HG02763 (cell line): ENCODE data around the gene MYO1F.
"Not testable (repeated sequence)": the region's sequence is repeated elsewhere in the genome, so short reads cannot be mapped to it uniquely, and the experiment has no call there.

Experiments used
- ATAC-seq: cut with Tn5 transposase; IDR thresholded peaks from one replicate; pipeline ENCODE4 v1.9.1; 2021; ENCODE audit warnings: mild to moderate bottlenecking, moderate library complexity; ENCODE audit not compliant: unreplicated experiment

The MYO1F gene

DNA sequence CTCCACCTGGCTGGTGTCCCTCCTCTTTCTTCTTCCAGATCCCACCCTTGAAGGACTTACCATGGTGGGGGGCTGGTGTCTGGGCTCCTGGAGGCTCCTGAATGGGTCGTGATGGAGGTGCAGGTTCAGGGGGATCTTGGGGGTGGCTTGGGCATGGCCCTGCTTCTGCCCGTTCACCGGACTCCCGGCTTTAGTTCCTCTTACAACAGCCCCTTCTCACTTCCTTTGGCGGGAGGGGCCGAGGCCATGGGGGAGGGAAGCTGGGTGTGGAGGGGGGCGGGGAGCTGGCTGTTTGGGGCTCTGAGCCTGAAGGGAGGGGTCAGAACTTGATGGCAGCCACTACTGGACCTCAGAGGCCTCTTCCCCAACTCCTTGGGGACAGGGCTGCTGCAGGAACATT is at the start of gene MYO1F:
Gene MYO1F, minus strand, starts transcription at position 196 of the 400 bp plus-strand sequence. Its CDS starts 133 bp downstream, at position 63.
- ATAC-seq = no peak

DNA sequence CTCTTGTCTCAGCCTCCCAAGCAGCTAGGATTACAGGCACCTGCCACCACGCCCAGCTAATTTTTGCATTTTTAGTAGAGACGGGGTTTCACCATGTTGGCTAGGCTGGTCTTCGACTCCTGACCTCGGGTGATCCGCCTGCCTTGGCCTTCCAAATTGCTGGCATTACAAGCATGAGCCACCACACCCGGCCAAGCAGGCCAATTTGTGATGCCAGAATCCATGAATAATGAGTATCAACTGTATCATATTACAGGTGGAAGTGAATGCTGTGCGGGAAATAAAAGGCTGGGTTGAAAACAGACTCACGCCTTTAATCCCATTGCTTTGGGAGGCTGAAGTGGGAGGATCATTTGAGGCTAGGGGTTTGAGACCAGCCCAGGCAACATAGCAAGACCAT is 49.6 kb upstream of the MYO1F start:
- ATAC-seq = no peak

DNA sequence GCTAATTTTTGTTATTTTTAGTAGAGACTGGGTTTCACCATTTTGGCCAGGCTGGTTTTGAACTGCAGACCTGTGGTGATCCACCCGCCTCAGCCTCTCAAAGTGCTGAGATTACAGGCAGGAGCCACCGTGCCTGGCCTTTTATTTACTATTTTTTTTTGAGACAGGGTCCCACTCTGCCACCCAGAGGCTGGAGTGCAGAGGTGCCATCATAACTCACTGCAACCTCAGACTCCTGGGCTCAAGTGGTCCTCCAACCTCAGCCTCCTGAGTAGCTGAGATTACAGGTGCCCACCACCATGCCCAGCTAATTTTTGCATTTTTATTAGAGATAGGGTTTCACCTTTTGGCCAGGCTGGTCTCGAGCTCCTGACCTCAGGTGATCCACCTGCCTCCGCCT is 45.6 kb upstream of the MYO1F start:
- not testable (repeated sequence) for ATAC-seq

DNA sequence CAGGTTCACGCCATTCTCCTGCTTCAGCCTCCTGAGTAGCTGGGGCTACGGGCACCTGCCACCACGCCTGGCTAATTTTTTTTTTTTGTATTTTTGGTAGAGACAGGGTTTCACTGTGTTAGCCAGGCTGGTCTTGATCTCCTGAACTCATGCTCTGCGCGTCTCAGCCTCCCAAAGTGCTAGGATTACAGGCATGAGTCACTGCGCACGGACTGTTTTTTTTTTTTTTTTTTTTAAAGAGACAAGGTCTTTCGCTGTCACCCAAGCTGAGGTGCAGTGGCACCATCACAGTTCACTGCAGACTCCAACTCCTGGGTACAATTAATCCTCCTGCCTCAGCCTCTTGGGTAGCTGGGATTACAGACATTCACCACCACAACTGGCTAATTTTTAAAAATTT is 41.5 kb upstream of the MYO1F start:
- no peak for ATAC-seq

DNA sequence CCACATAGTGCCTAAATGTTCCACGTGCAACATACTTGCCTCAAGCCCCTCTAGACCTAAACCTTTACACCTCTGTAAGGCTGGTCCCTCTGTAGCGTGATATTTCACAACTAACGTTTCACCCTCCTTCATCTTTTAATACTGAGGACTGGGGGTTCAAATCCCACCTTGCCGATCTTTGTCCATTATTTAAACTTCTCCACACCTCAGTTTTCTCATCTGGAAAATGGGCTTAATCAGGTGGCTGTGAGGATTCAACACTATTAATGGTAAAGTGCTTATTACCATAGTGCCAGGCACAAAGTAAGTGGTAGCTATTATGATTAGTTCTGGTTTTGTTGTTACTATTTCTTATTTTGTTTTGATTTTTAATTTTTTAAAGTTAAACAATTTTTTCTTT is 40.7 kb upstream of the MYO1F start:
- ATAC-seq = no peak

DNA sequence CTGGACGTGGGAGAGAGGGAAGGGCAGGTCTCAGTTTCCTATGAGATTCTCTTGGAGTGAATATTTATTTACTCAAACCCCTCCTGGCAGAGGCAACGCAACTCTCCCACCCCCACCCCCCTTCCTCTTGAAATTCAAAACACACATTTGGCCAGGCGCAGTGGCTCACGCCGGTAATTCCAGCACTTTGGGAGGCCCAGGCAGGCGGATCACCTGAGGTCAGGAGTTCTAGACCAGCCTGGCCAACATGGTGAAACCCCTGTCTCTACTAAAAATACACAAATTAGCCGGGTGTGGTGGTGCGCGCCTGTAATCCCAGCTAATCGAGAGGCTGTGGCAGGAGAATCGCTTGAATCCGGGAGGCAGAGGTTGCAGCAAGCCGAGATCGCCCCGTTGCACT is 40.1 kb upstream of the MYO1F start:
- not testable (repeated sequence) for ATAC-seq

DNA sequence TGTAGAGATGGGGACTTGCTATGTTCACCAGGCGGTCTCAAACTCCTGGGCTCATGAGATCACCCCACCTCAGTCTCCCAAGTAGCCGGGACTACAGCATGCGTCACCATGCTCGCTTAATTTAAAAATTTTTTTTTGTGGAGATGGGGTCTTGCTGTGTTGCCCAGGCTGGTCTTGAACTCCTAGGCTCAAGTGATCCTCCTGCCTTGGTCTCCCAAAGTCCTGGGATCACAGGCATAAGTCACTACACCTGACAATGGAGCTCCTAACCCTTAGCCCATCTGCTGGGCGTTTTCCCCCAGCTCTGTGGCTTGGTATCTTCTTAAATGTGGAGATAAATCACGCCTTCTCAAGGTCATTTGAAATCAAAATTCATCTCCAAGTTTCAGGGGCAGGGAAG is 39.6 kb upstream of the MYO1F start:
- ATAC-seq = no peak

DNA sequence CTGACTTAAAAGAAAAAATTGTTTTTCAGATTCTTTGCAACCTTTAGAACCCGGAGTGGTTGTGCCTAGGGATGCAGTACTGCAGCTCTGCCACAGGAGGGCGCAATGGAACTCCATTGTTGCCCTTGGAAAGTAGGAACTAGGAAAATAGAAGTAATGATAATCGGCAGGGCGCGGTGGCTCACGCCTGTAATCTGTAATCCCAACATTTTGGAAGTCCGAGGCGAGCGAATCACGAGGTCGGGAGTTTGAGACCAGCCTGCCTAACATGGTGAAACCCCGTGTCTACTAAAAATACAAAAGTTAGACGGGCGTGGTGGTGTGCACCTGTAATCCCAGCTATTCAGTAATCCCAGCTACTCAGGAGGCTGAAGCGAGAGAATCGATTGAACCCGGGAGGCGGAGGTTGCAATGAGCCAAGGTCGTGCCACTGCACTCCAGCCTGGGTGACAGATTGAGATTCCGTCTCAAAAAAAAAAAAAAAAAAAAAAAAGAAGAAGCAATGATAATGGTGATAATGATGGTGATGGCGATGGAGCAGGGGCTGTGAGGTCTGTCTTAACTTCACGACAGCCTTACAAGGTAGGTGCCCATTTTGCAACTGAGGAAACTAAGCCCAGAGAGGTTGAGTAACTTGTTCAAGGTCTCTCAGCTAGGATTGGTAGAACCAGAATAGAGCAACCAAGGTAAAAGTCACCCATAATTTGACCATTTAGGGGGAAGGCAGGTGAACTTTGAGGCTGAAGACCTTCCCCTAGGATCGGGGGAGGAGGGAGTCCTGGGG is 38.8 kb upstream of the MYO1F start:
- no peak for ATAC-seq

DNA sequence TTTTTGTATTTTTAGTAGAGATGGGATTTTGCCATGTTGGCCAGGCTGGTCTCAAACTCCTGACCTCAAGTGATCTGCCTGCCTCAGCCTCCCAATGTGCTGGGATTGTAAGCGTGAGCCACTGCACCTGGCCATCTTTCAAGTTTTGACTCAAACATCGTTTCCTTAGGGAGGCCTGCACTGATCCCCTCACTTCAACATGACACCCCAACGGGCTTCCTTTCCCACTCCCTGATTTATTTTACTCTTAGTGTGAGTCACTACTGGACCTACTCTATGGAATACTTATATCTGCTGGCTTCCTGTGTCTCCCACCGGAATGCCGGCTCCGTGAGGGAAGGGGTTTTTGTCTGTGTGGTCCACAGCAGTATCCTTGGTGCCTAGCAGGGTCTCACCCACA is 37.8 kb upstream of the MYO1F start:
- no peak for ATAC-seq

DNA sequence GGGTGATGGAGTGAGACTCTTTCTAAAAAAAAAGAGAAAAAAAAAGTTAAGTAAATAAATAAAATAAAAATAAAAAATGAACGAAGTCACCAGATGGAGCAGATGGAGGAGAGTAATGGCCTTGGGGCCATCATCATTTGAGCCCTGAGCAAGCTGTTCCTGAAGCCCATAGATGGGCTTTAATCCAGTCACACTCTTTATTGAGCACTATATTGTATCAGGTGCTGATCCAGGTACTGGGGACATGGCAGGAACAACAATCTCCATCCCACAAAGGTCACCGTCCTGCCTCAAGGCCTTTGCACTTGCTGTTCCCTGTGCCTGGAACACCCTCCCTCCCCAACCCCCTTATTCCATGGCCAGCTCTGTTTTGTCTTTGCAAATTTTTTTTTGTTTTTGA is 37.2 kb upstream of the MYO1F start:
- ATAC-seq = no peak

DNA sequence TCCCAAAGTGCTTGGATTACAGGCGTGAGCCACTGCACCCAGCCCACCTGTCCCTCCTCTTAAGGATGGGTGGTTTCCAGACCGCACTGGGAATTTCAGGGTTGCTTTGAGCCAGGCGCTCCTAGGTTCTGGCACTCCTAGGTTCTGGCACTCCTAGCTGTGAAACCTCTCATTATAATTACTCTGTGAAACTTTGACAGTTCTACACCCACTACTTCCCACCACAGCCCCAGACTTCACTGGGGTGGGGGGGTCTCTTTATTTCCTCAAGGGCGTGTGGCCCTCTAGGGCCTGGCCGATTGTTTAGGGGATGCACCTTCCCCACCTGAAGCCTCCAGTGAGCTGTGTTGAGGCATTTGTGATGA is 35.5 kb upstream of the MYO1F start:
- no peak for ATAC-seq

DNA sequence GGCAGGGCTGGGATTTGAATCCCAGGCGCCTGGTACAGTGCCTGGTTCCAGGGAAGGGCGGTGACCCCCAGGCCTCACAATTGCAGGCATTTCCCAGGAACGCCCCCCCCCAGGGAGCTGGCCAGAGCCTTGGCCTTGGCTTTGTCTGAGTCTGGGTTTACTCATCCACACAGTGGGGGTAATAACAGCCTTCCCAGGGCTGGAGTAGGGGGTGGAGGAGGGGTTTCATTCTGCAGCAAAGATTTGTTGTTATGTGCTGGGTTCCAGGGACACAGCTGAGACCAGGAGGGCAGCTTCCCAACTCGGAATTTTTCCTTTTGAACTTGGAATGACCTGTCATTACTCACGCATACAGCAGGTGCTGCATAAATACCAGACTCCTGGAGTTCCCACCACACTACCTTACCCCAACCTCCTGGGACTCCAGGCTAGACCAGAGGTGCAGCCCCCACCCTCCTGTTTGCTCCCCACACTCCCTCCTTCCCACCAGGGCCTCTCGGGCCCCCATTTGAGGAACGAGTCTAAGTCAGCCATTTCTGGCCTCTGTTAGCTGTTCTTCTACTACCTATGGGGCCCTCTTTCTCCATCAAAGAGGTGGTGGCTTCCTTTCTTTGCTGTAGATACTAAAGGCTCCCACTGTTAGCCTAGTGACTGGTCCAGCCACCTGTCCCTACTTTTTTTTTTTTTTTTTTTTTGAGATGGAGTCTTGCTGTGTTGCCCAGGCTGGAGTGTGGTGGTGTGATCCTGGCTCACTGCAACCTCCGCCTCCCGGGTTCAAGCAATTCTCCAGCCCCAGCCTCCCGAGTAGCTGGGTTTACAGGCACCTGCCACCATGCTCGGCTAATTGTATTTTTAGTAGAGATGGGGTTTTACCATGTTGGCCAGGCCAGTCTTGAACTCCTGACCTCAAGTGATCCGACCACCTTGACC is 34.9 kb upstream of the MYO1F start:
- no peak for ATAC-seq

DNA sequence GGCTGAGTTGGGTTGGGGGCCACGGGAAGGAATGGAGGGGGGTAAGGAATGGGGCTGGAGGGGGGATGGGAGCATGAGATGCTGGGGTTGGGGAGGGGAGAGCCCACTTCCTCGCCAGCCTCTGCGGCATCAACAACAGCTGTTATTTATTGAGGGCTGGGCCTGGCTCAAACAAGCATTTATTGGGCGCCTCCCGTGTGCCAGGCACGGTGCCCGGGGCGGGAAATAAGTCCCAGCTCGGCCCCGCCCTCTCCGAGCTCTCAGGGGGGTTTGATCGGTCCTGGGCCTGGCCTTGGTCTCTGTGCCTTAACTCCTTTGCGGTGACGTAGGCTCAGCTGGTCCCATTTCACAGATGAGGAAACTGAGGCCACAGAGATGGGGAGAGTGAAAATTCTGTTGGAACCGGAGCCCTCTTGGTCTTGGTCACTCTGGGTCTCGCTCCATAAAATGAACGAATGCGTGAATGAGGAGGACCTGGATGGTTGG is 34.2 kb upstream of the MYO1F start:
- no peak for ATAC-seq

DNA sequence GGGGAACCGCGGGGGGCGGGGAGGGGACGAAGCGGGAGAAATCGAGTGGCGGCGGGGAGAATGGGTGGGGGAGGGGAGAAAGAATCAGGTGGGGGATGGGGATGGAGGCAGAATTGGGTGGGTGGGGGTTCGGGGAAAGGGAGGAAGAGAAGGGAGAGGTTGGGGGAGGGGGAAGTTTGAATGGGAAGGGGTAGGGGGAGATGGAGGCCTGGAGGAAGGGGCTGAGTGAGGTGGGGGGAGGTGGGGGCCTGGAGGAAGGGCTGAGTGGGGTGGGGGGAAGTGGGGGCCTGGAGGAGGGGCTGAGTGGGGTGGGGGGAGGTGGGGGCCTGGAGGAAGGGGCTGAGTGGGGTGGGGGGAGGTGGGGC is 33.7 kb upstream of the MYO1F start:
- ATAC-seq = no peak

DNA sequence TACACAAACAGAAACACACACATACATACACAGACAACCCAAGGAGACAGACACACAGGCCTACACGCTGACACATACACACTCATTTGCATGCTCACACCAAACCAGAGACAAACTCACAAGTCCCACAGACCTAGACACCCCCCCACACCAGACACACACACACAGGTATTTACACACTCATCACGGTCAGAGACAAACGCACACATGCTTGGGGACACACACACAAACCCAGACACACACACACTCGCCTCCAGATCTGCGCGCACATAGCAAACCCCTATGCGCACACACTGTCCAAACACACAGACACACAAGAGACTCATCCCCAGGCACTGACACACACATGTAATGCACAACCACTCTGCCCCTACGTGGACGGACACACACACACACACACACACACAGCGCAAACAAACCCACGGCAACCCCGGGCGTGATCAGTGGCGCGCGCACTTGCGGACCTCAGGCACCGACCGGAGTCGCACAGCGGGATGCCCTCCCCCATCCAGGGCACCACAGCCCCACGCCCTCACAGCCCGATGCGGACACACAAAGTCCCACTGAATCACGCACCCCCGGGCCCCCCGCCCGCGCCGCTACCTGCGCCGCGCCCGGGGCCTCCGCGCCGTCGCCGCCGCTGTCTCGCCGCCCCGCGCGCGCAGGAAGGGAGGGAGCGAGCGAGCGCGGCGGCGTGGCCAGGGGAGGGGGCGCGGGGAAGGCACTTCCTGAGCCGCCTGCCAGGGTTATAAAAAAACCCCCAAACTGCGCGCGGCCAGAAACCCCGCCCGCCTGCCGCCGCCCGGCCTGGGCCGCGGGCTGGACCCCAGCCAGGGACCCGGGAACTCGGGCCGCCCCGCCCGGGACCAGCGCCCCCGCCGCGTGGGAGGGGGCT is 33.0 kb upstream of the MYO1F start, which contains the start of gene ADAMTS10:
Gene ADAMTS10, minus strand, starts transcription at position 675 of the 895 bp plus-strand sequence. CDS start 5,005 bp downstream, outside the sequence.
- ATAC-seq = no peak

DNA sequence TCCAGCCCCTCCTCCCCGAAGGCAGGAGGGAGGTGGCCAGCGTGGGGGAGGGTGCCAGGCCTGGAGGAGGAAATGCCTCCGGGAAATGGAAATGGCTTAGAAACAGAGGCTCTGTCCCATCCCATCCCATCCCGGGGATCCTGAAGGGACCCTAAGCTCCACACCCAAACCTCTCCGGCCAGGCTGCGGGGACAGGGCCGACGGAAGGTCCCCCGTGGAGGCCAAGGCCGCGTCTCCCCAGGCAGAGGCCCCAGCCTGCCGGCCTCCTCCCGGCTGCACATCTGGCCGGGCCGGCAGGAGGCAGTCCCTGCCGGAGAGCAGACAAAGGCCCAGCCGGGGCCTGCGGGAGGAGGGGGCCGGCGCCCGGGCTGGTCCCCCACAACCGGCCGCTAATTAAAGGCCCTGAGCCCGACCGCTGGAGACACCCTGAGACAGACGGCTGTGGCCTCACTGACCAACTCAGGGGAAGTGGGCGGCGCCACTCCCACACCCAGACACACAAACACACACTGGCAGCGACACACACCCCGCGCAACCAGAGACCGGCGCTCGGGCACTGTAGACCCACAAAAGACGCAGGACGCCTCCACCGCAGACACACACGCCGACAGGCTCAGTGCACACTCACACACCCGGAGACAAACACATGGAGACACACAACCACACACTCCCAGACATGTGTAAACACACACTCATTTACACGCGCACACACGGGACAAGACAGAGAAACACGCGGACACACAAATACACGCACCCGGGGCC is 32.2 kb upstream of the MYO1F start:
- ATAC-seq = no peak

DNA sequence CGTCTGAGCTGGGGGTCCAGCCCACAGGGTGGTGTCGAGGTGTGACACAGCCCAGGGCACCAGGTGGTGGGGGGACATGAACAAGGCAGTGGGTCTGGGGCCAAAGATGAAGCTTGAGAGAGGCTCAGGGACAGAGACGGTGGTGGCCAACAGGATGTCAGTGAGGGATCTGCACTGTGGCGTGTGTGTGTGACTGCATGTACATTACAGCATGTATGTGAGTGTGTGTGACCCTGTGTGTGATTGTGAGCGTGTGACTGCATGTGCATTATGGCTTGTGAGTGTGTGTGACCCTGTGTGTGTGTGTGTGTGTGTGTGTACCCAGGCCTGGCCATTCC is 31.7 kb upstream of the MYO1F start:
- ATAC-seq = no peak

DNA sequence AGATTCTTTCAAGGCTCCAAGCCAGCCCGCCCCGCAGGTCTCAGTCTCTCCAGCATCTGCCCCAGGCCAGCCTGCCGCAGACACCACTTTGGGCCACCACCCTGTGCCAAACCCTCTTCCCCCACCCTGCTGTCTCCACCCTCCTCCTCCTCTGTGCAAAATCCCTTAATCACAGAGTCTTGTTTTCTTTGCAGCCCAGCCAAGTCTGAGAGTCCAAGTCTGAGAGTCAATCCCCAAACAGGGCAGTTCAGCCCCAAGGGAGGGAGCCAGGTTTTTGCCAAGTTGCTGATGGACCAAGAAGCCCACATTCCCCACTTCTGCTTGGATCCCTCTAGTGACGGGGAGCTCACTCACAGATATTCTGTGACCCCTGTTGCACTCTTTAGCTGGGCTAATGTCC is 30.1 kb upstream of the MYO1F start:
- no peak for ATAC-seq

DNA sequence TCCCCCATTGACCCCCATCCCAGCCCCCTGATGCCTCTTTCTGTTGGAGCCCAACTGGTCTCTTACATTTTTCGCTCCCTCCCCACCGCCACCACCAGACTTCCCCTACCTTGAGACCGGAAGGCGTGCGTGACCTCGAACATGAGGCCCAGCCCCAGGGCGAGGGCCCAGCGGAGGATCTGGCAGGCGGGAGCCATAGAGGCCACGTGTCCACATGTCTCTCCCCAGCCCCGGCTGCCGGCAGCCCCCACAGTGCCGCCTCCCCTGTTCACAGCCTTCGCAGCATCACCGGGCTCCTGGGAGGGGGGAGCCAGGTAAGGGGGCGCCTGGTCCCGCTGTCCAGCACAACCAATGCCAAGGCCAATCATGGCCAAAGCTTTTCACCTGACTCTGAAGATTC is 28.3 kb upstream of the MYO1F start:
- no peak for ATAC-seq

DNA sequence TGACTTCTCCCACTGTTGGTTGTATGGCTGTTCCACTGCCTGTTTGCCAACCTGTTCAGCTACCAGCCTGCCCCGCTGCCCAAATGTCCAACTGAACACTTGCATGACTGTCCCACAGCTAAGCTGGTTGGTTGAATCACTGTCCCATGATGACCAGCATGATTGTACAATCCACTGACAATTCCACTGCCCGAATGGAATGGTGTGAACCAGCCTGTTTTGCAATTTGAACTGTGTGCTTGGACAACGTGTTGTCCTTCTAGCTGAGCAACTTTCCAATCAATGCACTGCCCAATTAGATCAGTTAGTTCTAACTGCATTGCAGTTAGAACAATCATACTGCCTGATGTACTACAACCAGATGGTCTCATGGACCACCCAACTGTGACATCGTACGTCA is 24.6 kb upstream of the MYO1F start:
- ATAC-seq = no peak
